HG02884 (cell line): ENCODE measurements around the gene CEMP1.
"Not testable (repeated sequence)": the region's sequence is repeated elsewhere in the genome, so short reads cannot be mapped to it uniquely, and the experiment has no call there.

Experiments
- ATAC-seq: cut with Tn5 transposase; IDR thresholded peaks from one replicate; pipeline ENCODE4 v1.9.1; 2021; ENCODE audit warnings: mild to moderate bottlenecking, moderate library complexity; ENCODE audit not compliant: unreplicated experiment

Gene CEMP1

DNA sequence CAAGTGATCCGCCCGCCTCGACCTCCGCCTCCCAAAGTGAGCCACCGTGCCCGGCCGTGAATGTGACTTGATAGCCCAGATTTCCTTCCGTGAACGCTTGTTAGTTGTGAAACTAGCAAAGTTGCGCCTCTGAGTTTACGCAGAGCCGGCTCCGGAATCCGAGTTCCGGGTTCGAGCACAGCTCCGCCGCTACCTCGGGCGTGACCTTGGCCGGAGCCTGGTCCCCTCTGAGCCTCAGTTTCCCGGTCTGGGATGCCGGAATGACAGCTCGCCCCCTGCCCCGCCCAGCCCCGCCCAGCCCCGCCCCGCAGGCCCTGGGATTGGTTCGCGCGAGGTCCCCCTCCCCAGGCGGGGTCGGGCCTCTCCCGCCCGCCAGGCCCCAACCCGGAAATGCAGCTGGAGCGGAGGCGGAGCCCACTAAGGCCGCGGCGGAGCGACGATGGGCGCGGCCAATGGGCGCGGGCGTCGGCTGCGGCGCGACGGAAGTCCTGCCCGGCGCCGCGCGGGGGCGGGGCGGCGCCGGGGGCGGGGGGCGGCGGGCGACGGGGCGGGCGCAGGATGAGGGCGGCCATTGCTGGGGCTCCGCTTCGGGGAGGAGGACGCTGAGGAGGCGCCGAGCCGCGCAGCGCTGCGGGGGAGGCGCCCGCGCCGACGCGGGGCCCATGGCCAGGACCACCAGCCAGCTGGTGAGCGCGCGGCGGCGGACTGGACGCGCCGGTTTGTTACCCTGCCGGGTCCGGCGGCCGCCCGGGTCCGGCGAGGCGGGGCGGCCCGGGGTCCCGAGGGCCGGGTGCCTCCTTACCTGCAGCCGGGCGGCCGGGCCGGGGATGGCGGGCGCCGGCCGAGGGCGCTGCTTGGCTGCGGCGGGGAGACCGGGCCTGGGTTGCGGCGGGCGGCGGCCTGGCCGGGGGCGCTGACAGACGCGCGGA, 6.5 kb upstream of the CEMP1 start, which contains the start of gene PDPK1:
PDPK1 (plus strand) TSS at position 571 of the 929 bp plus-strand sequence; CDS start at position 663, 92 bp downstream.
- peak; percentile 75 for ATAC-seq

DNA sequence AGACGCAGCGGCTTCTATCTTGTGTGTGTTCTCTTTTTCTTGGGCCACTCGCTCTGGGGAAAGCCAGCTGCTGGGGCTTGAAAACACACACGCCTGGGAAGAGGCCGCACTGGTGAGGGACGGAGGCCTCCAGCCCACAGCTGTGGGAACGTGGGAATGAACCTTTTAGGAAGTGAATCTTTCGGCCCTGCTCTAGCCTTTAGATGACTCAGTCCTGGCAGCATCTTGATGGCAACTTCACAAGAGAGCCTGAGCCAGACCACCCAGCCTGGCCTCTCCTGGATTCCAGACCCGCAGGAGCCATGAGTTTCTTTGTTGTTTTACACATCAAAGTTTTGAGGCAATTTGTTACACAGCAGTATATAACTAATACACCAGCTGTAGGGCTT, 4.4 kb upstream of the CEMP1 start:
- ATAC-seq, result no peak

DNA sequence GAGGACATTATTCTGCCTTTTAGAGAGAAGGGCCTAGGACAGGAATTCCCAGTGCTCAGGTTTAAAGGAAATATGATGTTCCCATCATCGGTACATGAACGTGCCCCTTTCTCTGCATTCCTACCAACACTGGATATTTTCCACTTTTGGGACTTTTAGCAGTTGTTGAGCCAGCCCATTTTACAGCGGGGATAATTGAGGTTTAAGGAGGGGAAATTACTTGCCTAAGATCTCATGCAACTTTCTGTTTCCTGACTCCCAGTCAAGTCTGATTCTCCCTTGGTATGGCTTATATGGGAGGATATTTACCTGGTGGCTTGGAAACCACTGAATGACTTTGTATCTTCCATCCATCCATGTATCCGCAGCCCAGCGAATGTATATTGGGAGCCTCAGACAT, 3.1 kb upstream of the CEMP1 start:
- ATAC-seq, result not testable (repeated sequence)

DNA sequence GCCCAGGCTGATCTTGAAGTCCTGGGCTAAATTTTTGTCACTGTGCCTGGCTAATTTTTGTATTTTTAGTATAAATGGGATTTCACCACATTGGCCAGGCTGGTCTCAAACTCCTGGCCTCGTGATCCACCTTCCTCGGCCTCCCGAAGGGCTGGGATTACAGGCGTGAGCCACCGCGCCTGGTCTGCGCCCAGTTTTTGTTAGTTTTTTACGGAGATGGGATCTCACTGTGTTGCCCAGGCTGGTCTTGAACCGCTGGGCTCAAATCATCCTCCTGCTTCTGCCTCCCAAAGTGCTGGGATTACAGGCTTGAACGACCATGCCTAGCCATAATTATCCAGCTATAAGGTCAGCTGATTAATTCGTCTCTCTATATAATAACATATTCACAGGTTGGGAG, 2.7 kb upstream of the CEMP1 start:
- no peak for ATAC-seq

- not testable (repeated sequence) for ATAC-seq
Measured at GRCh38 chr16:2533142-2533755, 2.0 kb upstream of the CEMP1 start.

DNA sequence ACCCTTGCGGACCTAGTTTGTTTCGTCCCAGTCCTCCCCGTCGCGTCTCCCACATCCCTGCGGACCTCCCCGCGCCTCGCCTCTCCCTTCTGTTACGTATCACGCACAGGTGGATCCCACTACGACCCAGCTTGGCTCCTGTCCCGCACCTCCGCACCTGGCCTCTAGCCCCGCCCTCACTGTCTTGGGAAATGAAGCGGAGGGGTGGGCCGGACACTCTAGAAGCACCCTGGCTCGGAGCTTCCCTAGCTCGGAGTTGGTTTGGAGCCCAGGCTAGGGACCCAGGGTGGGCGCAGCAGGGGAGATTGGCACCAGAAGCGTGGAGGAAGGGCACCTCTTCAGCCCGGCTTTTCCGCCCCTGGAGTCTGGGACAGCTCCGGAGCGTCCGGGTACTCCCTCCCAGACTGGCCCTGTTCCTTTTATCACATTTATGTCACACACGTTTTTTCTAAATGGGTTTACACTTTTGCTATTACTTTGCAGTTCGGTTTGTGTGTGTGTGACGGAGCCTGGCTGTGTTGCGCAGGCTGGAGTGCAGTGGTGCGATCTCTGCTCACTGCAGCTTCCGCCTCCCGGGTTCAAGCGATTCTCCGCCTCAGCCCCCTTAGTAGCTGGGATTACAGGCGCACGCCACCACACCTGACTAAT, 1.4 kb upstream of the CEMP1 start:
- ATAC-seq, result no peak

DNA sequence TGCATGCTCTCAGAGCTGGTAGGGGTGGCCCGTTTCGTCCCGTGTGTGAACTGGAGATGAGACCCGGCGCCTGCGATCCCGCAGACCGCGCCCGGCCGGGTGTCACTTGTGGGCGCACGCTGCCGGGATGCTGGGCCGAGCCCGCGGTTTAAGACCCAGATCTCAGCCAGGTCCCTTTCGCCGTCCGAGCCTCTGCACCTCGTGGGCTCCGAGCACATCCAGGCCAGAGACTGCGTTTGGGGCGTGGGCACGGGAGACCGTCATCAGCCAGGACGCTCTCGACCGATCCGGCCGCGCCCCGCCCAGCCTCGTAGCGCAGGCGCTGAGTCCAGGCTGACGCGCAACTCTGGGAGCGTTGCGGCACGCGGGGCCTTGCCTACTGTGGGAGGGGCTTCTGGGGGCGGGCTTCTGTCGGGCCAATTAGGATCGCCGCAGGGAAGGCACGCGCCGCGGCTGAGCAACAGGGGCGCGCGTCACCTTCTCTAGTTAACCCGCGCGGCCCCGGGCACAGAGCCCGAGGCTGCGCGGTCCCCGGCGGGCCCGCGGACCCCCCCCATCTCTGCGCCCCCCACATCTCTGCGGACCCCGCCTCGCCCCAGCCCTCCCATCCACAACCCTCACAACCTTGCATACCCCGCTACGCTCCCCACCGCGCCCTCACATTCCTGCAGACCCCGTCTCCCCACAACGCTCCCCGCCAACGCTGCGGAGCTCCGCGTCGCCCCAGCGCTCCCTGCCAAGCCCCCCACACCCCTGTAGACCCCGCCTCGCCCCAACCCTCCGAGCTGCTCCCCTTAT, 687 bp upstream of the CEMP1 start:
- ATAC-seq, result peak; percentile 80

DNA sequence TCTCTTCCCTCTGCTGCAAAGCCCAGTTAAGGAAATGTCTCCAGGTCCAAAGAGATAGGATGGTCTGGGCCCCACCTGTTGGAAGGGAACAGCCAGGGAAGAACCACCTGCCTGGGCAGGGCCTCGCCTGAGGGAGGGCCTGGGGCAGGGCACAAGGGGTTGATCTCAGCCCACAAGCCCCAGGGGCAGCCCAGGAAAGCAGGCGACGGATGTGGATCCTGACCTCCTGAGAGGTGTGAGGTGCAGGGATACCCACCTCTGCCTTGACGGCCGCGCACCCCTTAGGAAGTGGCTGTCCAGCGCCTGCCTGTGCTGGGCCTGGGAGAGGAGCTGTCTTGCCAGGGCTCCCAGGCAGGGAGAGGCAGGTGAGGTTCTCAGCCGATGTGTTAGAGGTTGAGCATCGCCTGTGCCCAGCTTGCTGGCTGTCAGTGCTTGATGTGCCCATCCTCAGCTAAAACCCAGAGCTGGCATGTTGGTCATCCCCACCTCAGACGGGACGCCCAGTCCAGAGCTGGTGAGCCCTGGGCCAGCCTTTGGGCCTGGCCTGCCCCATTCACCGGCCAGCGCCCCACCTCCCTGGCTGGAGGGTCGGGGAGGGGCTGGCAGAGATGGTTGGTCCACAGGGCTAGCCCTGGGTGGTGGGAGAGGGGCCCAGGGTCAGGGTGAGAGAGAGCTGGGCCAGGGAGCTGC, 434 bp downstream of the CEMP1 start:
- ATAC-seq, result no peak

DNA sequence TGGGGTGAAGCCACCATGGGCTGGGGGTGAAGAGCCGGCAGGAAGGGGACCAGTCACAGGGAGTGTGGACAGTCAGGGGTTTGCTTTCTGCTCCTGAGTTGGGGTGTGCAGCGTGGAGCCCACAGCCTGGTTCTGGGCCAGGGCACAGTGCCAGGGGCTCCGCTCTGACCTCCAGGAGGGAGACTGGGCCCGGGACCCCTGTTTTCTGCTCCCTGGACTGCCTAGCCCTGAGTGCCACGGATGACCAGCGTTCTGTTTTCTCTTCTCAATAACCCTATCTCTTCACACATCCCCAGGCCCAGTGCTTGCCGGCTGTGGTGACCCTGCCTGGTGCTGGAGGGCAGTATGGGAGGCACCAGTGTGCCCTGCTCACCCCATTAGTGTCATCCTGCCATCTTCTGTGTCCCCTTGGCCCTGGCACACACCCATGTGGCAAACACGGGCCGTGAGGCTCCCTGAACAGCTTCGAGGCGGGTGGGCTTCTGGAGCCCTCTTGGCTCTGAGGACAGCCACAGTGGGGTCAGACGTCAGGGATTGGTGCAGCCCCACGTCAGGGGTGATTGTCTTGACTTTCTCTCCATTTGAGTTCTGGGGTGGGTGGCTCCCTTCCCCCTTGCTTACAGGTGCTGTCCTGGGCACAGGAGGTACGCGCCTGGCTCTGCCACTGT, 1.1 kb downstream of the CEMP1 start:
- no peak for ATAC-seq

DNA sequence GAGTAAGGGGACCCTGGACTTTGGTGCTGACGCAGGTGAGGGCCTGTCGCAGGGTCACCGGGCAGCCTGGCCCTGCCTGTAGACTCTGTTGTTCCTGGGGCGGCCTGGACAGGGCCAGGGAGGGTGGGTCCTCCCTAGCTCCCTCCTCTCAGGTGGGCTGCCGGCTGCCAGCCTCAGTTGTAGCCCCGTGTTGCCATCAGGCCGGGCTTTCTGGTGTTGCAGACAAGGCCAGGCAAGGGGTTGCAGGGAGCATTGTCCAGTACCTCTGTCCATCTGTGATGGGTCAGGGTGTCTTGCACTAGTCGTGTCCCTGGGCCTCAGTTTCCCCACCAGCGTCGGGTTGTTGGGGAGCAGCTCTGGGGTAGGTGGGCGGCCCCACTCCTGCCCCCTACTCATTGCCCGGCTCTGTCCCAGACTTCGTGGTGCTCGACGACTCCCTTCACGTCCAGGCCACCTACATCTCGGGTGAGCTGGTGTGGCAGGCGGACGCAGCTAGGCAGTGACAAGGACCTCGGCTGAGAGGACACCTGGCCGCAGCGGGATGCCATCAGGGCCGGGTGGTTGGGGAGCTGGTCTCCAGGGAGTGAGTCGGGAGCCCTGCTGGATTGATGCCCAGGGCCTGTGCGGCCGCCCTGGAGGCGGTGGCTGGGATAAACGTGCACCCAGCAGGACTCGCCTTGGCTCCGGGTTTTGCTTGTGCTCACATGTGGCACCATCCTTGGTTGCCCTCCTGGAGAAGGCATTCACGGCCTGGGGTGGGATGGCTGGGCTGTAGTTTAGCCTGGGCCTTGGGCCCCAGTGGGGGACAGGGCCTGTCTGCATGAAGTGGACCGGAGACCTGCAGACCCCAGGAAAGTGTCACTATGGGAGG, 1.9 kb downstream of the CEMP1 start:
- no peak for ATAC-seq

DNA sequence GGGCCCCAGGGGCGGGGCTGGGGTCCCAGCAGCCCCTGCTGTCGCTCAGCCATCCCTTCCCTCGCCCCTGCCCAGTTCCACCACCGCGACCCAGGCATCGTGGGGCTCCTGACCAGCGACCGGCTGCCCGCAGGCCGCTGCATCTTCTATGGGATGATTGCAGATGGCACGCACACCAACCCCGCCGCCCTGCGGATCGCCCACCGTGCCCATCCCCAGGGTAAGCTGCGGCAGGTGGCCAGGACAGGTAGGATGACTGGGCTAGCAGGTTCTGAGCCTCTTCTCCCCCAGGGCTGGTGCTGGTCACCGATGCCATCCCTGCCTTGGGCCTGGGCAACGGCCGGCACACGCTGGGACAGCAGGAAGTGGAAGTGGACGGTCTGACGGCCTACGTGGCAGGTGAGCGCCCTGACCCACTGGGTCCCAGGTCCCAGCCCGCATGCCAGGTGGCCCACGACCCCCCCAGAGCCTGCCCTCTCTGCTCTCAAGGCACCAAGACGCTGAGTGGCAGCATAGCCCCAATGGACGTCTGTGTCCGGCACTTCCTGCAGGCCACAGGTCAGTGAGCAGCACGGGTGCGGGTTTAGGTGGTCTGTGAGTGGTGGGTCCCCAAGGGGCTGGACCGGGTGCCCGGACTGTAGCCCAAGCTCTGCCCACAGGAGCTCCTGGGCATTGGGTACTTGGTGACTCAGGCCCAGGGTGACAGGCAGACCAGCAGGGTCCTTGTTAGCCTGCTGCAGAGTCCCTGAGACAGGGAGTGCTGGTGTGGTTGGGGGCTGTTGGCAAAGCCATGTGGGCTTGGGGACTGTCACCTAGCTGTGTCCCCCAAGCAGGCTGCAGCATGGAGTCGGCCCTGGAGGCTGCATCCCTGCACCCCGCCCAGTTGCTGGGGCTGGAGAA, 2.8 kb downstream of the CEMP1 start:
- ATAC-seq, result no peak

GRCh38 chr16:2527784-2528100, 3.5 kb downstream of the CEMP1 start:
- ATAC-seq, result no peak

DNA sequence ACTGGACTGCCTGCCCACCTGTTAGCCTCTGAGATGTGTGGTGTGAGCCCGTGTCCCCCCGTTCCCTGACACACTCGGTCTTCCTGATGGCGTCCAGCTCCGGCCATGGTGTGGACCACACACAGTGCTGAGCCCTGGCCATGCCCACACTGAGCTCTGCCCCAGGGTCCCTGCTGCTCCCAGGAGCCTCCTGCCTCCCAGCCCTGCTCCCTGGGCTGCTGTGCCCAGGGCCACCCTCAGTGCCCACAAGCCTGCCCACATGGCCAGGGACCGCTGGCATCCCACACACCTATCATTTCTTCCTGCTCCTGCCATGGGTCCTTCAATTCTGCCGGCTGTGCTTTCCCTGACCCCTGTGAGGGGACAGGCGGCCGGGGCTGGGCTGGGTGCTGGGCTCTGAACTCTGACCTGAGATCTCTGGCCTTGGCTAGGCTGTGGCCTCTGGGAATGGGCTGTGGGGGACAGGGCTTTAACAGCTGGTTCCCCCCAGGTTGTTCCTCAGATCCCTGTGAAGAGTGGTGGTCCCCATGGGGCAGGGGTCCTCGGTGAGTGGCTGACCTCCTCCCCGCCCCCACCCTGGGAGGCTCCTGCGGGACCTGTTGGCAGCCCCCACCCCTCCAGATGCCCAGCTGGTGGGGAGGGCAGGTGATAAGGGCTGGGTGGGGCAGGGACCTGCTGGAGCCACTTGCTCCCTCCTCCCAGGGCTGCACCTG, 4.0 kb downstream of the CEMP1 start:
- no peak for ATAC-seq

- no peak for ATAC-seq
Measured at GRCh38 chr16:2526135-2526534, 5.1 kb downstream of the CEMP1 start.

DNA sequence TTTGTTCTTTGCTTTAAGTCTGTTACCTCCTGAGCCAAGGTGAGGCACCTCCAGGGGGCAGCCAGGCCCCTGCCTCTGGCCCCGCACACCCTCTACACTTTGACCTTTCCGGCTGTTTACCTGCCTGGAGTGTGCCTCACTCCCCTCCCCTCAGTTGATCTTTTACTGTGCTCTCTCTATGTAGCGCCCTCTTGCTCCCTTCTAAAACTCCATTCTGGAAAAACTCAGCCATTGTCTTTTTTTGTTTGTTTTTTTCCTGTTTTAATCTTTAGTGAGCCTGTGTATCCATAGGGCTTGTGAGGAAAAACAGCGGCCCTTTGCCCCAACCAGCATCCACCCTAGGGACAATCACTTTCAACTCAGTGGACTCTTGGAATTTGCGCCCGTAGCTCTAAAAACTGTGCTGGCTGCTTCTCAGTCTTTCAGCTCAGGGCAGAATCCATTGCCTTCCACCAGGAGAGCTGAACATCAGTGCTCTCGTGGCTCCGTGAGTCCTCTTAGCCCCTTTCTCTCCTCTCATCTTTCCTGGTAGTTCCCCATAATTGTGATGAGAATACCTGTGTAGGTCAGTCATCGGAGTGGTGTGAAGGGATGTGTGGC, 6.8 kb downstream of the CEMP1 start:
- no peak for ATAC-seq

- ATAC-seq, result no peak
Measured at GRCh38 chr16:2523801-2524231, 7.4 kb downstream of the CEMP1 start.
